Stimulated activated naive CD8-positive, alpha-beta T cell treated with anti-CD3 and anti-CD28 coated beads, Interleukin-15, Interleukin-2, amounts not matched to agents 100 ng/mL and 50 ng/mL, for 24 hours (primary cell): ENCODE data around the gene KIAA0753.

Experiments used
- H3K27ac Mint-ChIP-seq: one replicate; pipeline ENCODE4 v1.8.0; 2021; ENCODE audit warnings: mild to moderate bottlenecking, mixed read lengths
- H3K27me3 Mint-ChIP-seq: one replicate; pipeline ENCODE4 v1.8.0; 2021; ENCODE audit warnings: mixed read lengths
- H3K36me3 Mint-ChIP-seq: one replicate; pipeline ENCODE4 v1.8.0; 2021; ENCODE audit warnings: low read depth, mixed read lengths
- H3K4me1 Mint-ChIP-seq: one replicate; pipeline ENCODE4 v1.8.0; 2021; ENCODE audit warnings: low read depth, mixed read lengths
- H3K4me3 Mint-ChIP-seq: one replicate; pipeline ENCODE4 v1.8.0; 2021; ENCODE audit warnings: mild to moderate bottlenecking, mixed read lengths
- H3K9me3 Mint-ChIP-seq: one replicate; pipeline ENCODE4 v1.8.0; 2021; ENCODE audit warnings: mixed read lengths

KIAA0753 gene

DNA sequence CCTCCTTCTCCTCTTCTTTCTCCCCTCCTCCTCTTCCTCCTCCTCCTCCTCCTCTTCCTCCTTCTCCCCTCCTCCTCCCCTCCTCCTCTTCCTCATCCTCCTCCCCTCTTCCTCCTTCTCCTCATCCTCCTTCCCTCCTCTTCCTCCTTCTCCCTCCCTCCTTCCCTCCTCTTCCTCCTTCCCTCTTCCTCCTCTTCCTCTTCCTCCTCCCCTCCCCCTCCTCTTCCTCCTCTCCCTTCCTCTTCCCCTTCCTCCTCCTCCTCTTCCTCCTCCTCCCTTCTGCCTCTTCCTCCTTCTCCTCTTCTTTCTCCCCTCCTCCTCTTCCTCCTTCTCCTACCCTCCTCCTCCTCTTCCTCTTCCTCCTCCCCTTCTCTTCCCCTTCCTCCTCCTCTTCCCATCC is 79.1 kb downstream of the KIAA0753 start:
- Mint-ChIP-seq H3K9me3 (no peaks in the 10 kb centered on the region), H3K4me1 (no peaks in the 10 kb centered on the region), H3K27ac (no peak overlapping the region), H3K4me3 (no peak overlapping the region), H3K27me3 (peaks cover 52% of the 10 kb centered on the region), H3K36me3 (no peaks in the 10 kb centered on the region)

- H3K36me3 Mint-ChIP-seq, result no peaks in the 10 kb centered on the region
- H3K4me1 Mint-ChIP-seq, result no peaks in the 10 kb centered on the region
- H3K9me3 Mint-ChIP-seq, result no peaks in the 10 kb centered on the region
- peaks cover 52% of the 10 kb centered on the region for H3K27me3 Mint-ChIP-seq
- no peak overlapping the region for H3K27ac Mint-ChIP-seq
- H3K4me3 Mint-ChIP-seq, result no peak overlapping the region
These were observed 80.0 kb downstream of the KIAA0753 start for GRCh38 chr17:6560496-6560895.

DNA sequence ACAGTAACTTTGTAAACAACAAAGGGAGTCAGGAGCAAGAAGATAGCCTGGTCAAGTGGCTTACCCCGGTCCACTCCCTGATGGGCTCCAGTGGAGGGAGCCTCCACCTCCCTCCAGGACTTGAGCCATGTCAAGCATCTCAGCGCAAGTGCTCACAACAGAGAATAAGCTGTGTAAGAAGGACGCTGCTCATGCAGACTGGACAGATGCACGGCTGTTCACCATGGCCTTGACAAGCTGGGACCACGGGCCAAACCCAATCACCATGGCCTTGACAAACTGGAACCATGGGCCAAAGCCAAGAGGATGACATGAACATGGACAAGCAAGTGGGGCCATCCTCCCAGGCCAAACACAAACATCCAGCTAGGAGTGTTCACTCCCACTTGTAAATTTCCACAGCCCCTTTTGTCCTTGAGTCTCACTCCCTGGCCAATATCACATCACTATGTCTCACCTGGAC is 80.7 kb downstream of the KIAA0753 start:
- Mint-ChIP-seq H3K4me3 (no peak overlapping the region), H3K27me3 (peaks cover 54% of the 10 kb centered on the region), H3K27ac (no peak overlapping the region), H3K9me3 (no peaks in the 10 kb centered on the region), H3K36me3 (no peaks in the 10 kb centered on the region), H3K4me1 (peaks cover 4% of the 10 kb centered on the region)

DNA sequence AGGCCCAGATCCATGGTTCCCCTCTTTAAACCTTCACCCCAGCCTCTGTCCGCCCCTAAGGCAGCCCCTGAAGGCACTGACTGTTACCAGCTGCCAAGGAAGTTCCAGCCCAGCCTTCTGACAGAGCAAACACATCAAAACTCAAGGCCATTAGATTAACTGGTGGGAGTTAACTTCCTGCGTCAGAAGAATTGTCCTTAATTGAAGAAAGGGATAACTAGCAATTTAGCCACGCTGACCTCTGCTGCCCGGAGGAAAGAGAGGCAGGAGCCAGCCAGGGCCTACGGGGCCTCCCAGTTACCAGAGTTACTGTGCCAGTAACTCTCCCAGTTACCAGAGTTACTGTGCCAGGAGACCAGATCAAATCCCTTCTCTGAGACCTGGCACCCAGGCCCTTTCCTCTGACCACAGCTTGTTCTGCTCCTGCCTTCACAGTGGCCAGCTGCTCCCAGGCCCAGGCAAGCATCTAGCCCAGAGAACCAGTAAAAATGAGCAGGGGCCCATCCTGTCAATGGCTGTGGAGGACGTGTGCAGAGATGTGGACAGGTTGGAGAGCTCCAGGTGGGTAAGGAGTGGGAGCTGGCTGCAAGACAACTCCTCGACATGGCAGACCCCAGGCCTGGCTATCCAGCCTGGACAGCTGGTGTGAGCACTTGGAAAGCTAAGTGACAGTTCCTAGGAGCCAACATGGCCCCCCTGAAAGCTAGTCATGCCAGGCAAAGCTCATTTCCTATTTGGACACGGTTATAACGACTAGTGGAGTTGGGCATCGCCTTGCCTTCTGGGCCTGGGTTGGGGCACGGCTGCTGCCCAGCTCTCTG is 81.4 kb downstream of the KIAA0753 start:
- Mint-ChIP-seq H3K4me1 (peaks cover 5% of the 10 kb centered on the region), H3K27ac (no peak overlapping the region), H3K27me3 (peaks cover 58% of the 10 kb centered on the region), H3K9me3 (no peaks in the 10 kb centered on the region), H3K36me3 (no peaks in the 10 kb centered on the region), H3K4me3 (no peak overlapping the region)

DNA sequence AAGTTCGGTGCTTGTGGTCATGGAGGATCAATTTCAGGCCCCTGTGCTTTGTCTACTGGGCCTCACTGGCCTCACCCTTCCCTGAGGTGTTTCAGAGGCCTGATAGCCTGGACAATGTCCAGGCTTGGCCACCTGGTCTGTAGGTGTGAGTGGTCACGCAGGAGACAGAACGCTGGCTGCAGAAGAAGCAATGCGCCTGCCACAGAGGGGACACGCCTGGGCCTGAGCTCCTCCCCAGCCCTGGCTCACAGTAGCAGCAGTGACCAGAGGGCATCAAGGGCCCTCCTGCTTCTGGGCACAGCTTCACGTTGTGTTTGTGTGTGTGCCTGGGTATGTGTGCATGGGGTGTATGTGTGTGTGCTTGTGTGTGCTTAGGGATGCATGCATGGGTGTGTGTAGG is 82.2 kb downstream of the KIAA0753 start:
- H3K36me3 Mint-ChIP-seq, result no peaks in the 10 kb centered on the region
- no peaks in the 10 kb centered on the region for H3K9me3 Mint-ChIP-seq
- H3K27me3 Mint-ChIP-seq, result peaks cover 59% of the 10 kb centered on the region
- H3K4me3 Mint-ChIP-seq, result no peak overlapping the region
- no peak overlapping the region for H3K27ac Mint-ChIP-seq
- H3K4me1 Mint-ChIP-seq, result peaks cover 5% of the 10 kb centered on the region

DNA sequence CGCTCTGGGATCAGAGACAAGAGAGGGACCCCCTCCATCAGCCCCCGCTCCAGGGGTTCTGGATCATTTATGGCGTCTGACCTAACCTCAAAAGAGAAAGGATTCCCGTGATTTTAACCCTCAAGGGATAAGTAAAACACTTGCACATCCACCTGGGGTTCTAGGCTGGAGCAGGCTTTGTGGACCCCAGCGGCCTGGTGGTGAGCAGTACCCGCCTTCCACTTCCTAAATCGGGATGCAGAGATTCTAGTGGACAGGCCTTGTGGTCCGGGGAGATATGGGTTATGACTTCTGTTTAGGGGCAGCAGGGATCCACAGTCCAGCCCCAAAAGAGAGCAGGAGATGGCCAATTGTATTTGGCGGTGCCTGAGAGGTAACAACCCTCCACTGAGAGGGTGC is 83.5 kb downstream of the KIAA0753 start:
- Mint-ChIP-seq H3K9me3 (no peaks in the 10 kb centered on the region), H3K4me1 (peaks cover 5% of the 10 kb centered on the region), H3K27ac (no peak overlapping the region), H3K27me3 (peaks cover 50% of the 10 kb centered on the region), H3K36me3 (no peaks in the 10 kb centered on the region), H3K4me3 (no peak overlapping the region)

DNA sequence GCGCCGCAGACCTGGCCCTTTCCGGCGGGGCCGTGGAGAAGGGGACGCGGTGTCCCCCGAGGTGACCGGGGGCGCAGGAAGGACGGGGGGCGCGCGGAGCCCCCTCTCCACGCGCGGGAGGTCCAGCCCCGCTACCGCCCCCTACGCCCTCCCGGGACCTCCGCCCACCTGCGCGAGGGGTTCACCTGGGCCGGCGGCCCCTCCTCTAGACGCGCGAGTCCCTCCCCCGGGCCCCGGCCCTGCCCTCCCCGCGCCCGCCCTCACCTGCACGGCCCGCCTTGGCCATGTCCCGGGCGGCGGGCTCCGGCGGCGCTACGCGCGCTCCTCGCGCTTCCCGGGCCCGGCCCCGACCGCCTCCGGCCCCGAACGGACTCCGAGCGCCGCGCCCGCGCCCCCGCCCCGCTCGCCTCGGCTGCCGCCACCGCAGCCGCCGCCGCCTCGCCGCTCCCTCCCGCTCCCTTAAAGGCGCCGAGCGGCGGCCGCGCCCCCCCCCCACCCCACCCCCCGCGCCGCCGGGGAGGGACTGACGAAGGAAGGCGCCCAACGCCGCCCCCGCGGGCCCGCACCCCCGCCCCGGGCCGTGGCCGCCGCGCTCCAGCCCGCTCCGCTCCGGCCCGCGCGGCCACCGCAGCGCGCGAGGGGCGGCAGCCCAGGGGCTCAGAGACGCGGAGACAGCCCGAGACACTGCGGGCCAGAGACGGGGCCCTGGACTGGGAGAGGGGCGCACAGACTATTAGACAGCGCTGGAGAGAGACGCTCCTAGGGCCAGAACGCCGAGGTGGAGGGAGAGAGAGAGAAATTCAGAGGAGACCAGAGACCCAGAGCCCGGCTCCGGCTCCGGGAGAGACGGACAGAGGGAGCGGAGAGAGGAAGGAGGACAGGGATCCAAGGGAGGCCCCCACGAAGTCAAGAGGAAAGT is 84.1 kb downstream of the KIAA0753 start, which contains the start of gene PITPNM3:
Gene PITPNM3 (minus strand): TSS at position 435 of the 919 bp plus-strand sequence. CDS start 149 bp downstream, at position 286.
- H3K4me1 Mint-ChIP-seq, result peaks cover 5% of the 10 kb centered on the region
- peaks cover 50% of the 10 kb centered on the region for H3K27me3 Mint-ChIP-seq
- H3K9me3 Mint-ChIP-seq, result no peaks in the 10 kb centered on the region
- H3K36me3 Mint-ChIP-seq, result no peaks in the 10 kb centered on the region
- H3K27ac Mint-ChIP-seq, result no peak within 1 kb of the TSS
- H3K4me3 Mint-ChIP-seq, result peak within 1 kb of the TSS; percentile 57

- H3K4me3 Mint-ChIP-seq, result peak overlapping the region; percentile 57
- no peak overlapping the region for H3K27ac Mint-ChIP-seq
- peaks cover 50% of the 10 kb centered on the region for H3K27me3 Mint-ChIP-seq
- peaks cover 5% of the 10 kb centered on the region for H3K4me1 Mint-ChIP-seq
- H3K36me3 Mint-ChIP-seq, result no peaks in the 10 kb centered on the region
- no peaks in the 10 kb centered on the region for H3K9me3 Mint-ChIP-seq
These were observed 85.0 kb downstream of the KIAA0753 start for GRCh38 chr17:6555331-6556120.

DNA sequence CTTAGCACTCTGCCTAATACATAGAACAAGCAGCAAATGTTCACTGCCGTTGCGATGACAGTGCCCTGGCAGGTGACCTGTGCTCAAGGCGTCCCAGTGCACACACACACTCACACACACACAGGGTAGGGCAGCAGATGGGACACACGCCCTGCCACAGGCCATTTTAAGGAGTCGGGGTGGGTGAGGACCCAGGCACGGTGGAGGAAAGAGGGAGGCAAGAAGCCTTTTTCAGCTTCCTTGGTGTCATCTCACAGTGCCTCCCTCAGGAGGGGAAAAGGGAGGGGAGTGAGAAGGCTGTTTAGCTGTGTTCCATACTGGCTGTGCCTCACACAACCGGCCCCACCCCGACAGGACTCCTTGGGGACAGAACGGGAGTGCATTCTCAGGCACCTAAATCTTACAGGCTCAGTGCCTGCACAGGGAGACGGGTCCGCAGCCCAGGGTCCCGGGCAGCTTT is 85.6 kb downstream of the KIAA0753 start:
- H3K9me3 Mint-ChIP-seq, result no peaks in the 10 kb centered on the region
- H3K27ac Mint-ChIP-seq, result no peak overlapping the region
- H3K4me3 Mint-ChIP-seq, result peak overlapping the region; percentile 18
- H3K27me3 Mint-ChIP-seq, result peaks cover 46% of the 10 kb centered on the region
- no peaks in the 10 kb centered on the region for H3K36me3 Mint-ChIP-seq
- peaks cover 5% of the 10 kb centered on the region for H3K4me1 Mint-ChIP-seq

DNA sequence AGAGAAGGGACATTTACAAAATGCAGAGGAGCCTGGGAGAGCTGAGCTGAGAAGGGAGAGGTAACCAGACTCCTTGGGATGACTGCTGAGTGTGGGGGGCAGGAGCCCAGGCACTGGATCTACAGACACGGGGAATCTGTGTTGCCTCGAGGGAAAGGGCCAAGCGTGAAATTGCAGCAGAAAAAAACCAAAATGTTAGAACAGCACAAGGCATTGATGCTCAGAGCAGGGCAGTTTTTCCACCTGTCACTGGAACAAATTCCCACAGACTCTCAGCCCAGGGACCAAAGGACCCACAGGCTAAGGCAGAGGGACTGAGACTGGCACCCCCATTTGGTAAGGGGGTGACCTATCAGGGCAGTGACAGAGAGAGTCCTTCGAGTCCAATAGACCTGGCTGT is 86.2 kb downstream of the KIAA0753 start:
- no peaks in the 10 kb centered on the region for H3K36me3 Mint-ChIP-seq
- no peaks in the 10 kb centered on the region for H3K9me3 Mint-ChIP-seq
- peaks cover 5% of the 10 kb centered on the region for H3K4me1 Mint-ChIP-seq
- H3K27ac Mint-ChIP-seq, result no peak overlapping the region
- H3K27me3 Mint-ChIP-seq, result peaks cover 43% of the 10 kb centered on the region
- H3K4me3 Mint-ChIP-seq, result no peak overlapping the region

DNA sequence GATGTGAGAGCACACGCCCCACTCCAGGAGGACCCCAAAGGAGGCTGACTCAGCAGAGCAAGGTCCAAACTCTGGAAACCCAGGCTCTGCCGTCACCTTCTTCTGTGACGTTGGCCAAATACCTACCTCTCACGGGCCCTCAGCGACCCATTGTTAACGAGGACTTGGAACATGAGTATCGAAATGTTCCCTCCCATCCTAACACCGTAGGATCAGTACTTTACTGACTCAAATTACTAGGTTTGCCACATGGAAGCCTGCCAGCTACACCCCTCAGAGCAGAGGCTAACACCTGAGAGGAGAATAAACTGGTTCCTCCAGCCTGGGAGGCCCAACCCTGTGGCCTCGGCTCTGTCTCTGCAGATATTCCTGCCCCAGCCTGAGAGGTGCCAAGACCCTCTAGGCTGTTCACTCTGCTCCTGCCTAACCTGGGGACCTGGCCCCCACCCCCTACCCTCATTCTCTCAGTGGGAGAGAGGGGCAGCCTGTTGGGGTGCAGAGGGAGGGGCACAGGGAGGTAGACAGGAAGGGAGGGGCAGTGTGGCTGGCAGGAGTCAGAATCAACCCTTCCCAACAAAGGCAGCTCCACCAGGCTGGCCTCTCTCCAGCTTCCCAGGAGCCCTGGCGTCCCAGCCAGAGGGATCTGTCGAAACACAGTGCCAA is 88.5 kb downstream of the KIAA0753 start:
- Mint-ChIP-seq H3K36me3 (no peaks in the 10 kb centered on the region), H3K27ac (no peak overlapping the region), H3K4me3 (no peak overlapping the region), H3K4me1 (peaks cover 15% of the 10 kb centered on the region), H3K9me3 (no peaks in the 10 kb centered on the region), H3K27me3 (peaks cover 21% of the 10 kb centered on the region)

DNA sequence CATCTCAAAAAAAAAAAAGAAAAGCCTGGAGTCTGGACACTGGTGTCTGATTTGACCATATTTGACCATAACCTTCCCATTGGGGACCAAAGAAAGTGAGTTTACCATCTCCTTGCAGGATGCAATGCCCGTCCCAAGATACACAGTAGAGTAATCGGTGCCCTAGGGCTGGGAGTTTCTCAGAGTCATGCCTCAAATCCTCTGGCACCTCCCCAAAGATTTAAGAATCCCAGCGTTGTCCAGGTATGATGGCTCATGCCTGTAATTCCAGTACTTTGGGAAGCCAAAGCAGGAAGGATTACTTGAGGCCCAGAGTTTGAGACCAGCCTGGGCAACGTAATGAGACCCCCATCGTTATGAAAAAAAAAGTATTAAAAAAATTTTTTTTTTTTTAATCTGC is 89.2 kb downstream of the KIAA0753 start:
- no peaks in the 10 kb centered on the region for H3K36me3 Mint-ChIP-seq
- H3K4me3 Mint-ChIP-seq, result no peak overlapping the region
- H3K27me3 Mint-ChIP-seq, result peaks cover 17% of the 10 kb centered on the region
- H3K4me1 Mint-ChIP-seq, result peaks cover 15% of the 10 kb centered on the region
- no peaks in the 10 kb centered on the region for H3K9me3 Mint-ChIP-seq
- no peak overlapping the region for H3K27ac Mint-ChIP-seq

DNA sequence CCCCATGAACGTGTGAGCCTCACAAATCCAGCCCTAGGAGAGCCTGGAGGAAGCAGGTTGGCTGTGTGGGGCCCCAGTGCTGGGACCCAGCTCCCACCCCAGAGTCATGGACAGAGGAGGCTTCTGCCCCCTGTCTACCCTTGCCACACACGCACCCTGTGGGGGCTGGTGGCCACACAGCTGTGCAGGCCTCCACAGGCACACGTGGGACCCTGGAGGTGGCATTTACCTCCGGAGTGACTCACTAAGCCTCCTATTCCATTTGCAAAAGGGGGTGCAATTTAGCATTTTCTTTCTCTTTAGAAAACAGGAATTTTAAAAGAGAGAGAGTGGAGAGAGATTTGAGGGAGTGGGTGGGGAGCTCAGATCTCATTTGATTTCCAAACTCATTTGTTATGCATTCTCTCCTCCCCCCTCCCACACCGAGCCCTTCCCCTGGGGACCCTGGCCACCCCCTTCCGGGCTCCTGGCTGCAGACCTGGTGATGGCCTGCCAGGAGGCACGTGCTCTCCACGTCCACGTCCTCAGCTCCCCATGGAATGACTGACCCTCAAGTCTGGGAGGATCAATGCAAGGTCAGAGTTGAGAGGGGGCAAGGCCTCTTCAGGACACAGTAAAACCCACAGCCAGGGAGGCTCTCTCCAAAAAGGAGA is 91.0 kb downstream of the KIAA0753 start:
- peaks cover 10% of the 10 kb centered on the region for H3K27me3 Mint-ChIP-seq
- no peak overlapping the region for H3K4me3 Mint-ChIP-seq
- H3K27ac Mint-ChIP-seq, result no peak overlapping the region
- H3K4me1 Mint-ChIP-seq, result peaks cover 9% of the 10 kb centered on the region
- no peaks in the 10 kb centered on the region for H3K36me3 Mint-ChIP-seq
- H3K9me3 Mint-ChIP-seq, result no peaks in the 10 kb centered on the region
